ENCODE measurements around the gene TUBG1. TPM values are rescaled to one million over a fixed set of nuclear protein-coding genes. Genes with fewer than 3 reads are reported as not detected.

The TUBG1 gene
- total and polyA plus RNA-seq, 10 of the 15 experiments (the other 5 are each of a cell fraction or from before 2014, with no cell fraction given): 40.0 to 256 (median 107) TPM

GRCh38 chr17:42639525-42640113 is 30.1 kb downstream of the TUBG1 start (continued):
- TF ChIP-seq CEBPZ (IDR thresholded peaks at IDR 0.05; ENCODE audit: low read depth, low read length): no peak

- CTCF ChIA-PET: interaction anchor here (0.6 to 1.1 kb wide), 3 partner anchors 9 to 53 kb away, joined by 3 read pairs; no protein-coding TSS in a partner anchor
- H4K20me1 ChIP-seq (ENCODE audit: control insufficient read depth, insufficient read depth): no peaks in the 10 kb centered on the region
Measured at GRCh38 chr17:42640121-42640520, 30.6 kb downstream of the TUBG1 start.

More at GRCh38 chr17:42640121-42640520, 30.6 kb downstream of the TUBG1 start:
- BruUV-seq (replicated peaks): no TSS peak
- no peak for ATAC-seq
- H3K79me2 ChIP-seq (ENCODE audit: control insufficient read depth, insufficient read depth, low read length): no peaks in the 10 kb centered on the region
- ChIA-PET POLR2A (interaction anchor here (0.6 to 1.0 kb wide), 4 partner anchors 21 to 325 kb away, joined by 3 to 7 read pairs (median 3); partner anchors contain the start of genes RETREG3 and TUBG1), SMC1A (ENCODE audit: uncharacterized antibody, unreplicated experiment) (interaction anchor here (0.9 to 1.0 kb wide), 2 partner anchors 16 to 34 kb away, joined by 3 to 4 read pairs; no protein-coding TSS in a partner anchor), RAD21 (ENCODE audit: unreplicated experiment) (no interaction called here)
- no peak overlapping the region for H3K27ac ChIP-seq (ENCODE audit: control insufficient read depth, insufficient read depth)
- H3K27me3 ChIP-seq (replicated peaks in 1 of 2; ENCODE audit: control insufficient read depth in 2 of 2, insufficient read depth in 2 of 2, low read length in 1 of 2): no peaks in the 10 kb centered on the region; a peak in 1 of 4 replicates
- H3K9ac ChIP-seq (ENCODE audit: control insufficient read depth, insufficient read depth, low read length): no peak overlapping the region
- H3K4me3 ChIP-seq: no peak overlapping the region
- intact Hi-C loops (cut with micrococcal nuclease; ENCODE audit: unreplicated experiment): no loop called here
- in situ Hi-C loops (cut with MboI): no loop called here
- H3K9me3 ChIP-seq (replicated peaks; ENCODE audit: control insufficient read depth, insufficient read depth, low read length): no peaks in the 10 kb centered on the region
- TF ChIP-seq IRF5 (IDR thresholded peaks at IDR 0.05; ENCODE audit: borderline replicate concordance) (no peak), SKIL (IDR thresholded peaks at IDR 0.05; ENCODE audit: low read depth, poor library complexity, severe bottlenecking) (no peak), NFIC (IDR thresholded peaks at IDR 0.05; ENCODE audit: low read depth, low read length) (no peak), ZNF207 (IDR thresholded peaks at IDR 0.05; ENCODE audit: borderline replicate concordance) (no peak), MYB (IDR thresholded peaks at IDR 0.05; ENCODE audit: borderline replicate concordance, low read depth, low read length) (no peak), MLLT1 (IDR thresholded peaks at IDR 0.05) (no peak), E4F1 (IDR thresholded peaks at IDR 0.05; ENCODE audit: borderline replicate concordance, partially characterized antibody) (no peak), NBN (IDR thresholded peaks at IDR 0.05) (no peak), STAT3 (IDR thresholded peaks at IDR 0.05; ENCODE audit: low read depth, low read length) (no peak)
- DNase-seq (ENCODE audit: low read depth, low spot score): no peak
- H3K4me1 ChIP-seq (ENCODE audit: control insufficient read depth, insufficient read depth, low read length): no peaks in the 10 kb centered on the region
- WGBS (ENCODE audit: insufficient coverage, insufficient replicate concordance, low lambda C conversion rate, missing lambda C conversion rate): 68% methylated on average over 4 of the region's 4 CpGs
- no peak overlapping the region for H3K4me2 ChIP-seq (ENCODE audit: control insufficient read depth, insufficient read depth)
- no peak overlapping the region for H2AFZ ChIP-seq (ENCODE audit: control insufficient read depth, low read depth, low read length)
- FAIRE-seq: no peak
- H3K36me3 ChIP-seq (ENCODE audit: control insufficient read depth in 2 of 2, insufficient read depth in 2 of 2, low read length in 1 of 2): no peaks in the 10 kb centered on the region
